Measurements from ENCODE around the gene SH2D3A.
"Not testable (repeated sequence)": the region's sequence is repeated elsewhere in the genome, so short reads cannot be mapped to it uniquely, and the experiment has no call there.

The SH2D3A gene

DNA sequence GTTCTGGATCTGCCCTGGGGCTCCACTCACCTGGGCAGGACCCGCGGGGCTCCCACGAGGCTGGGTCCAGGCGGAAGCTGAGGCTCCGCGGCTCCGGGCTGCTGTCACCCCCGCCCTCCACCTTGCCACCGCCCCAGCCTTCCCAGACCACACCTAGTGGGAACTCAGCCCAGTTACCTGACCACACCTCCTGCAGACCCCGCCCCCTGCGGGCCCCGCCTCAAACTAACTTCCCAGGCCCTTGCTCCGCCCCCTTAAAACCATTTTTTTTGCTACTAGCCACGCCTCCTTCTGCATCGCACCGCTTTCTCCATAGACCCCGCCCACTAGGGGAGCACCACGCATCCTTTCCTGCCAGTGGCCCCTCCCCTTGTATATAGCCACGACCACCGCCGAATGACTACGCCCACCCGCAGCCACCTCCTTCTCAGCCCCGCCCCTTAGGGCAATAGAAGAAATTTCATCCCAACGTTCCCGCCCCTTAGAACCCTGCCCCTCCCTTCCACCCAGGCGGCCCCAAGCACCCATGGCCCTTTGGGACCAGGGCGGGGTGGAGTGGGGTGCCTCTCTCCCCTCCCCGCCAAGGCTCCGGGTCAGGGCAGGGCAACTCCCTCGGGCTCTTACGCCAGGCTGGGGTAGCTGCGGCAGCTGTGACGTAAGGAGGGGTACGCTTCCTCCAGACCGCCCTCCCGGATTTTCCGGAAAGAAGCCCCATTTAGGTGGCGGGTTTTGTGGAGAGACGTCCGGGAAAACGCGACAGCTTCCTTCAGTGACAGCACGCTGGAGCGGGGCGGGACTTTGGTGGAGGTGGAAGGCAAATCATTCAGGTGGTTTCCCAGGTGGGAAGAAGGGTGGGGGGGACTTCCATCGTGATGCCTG is at the start of gene SH2D3A:
Gene SH2D3A, minus strand, starts transcription at position 79 of the 879 bp plus-strand sequence. CDS start 3,687 bp downstream, outside the sequence.
- no peak for DNase-seq (ENCODE audit: low spot score)

DNA sequence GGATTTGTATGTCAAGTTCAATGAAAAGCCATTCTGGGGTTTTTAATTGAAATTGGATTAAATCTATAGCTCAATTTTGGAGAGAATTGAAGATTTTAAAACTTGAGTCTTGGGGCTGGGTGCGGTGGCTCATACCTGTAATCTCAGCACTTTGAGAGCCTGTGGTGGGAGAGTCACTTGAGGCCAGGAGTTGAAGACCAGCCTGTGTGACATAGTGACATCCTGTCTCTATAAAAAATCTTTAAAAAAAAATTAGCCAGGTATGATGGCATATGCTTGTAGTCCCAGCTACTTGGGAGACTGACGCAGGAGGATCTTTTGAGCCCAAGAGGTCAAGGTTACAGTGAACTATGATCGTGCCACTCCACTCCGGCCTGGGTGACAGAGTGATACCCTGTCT is 46.4 kb upstream of the SH2D3A start:
- DNase-seq (ENCODE audit: low spot score) = no peak

DNA sequence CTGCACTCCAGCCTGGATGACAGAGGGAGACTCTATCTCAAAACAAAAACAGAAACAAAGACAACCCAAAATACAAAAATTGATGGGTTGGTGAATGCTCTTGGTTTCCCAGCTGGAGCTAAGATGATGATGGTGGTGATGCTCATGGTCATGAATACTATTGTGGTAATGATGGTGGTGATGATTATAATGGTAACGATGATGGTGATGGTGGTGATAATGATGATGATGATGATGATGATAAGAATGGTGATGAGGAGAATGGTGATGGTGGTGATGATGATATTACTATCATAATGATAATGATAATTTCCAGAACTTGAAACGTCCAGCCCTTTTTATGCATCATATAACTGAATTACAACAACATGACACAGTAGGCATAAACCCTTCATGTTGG is 45.4 kb upstream of the SH2D3A start:
- DNase-seq (ENCODE audit: low spot score) = no peak

GRCh38 chr19:6811906-6812305 is 44.7 kb upstream of the SH2D3A start:
- DNase-seq (ENCODE audit: low spot score) = no peak

GRCh38 chr19:6811378-6811777 is 44.1 kb upstream of the SH2D3A start:
- no peak for DNase-seq (ENCODE audit: low spot score)

- DNase-seq (ENCODE audit: low spot score) = no peak
Observed at GRCh38 chr19:6809262-6809661, 42.0 kb upstream of the SH2D3A start.

DNA sequence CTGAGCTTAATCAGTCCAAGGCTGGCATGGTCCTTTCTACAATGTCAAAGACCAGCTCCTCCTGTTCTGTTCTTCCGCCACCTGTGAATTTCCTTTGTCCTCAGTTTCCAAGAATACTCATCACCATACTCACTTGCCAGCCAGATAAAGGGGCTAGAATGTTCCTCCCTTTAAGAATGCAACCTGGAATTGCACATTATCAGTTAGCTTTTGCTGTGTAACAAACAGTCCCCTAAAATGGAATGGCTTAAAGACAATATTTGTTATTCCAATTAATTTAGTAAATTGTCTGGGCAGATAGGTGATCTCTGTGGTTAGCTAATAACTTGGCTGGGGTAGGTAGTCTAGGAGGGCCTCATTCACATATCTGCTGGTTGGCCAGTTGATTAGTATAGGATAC is 41.3 kb upstream of the SH2D3A start:
- DNase-seq (ENCODE audit: low spot score) = no peak

DNA sequence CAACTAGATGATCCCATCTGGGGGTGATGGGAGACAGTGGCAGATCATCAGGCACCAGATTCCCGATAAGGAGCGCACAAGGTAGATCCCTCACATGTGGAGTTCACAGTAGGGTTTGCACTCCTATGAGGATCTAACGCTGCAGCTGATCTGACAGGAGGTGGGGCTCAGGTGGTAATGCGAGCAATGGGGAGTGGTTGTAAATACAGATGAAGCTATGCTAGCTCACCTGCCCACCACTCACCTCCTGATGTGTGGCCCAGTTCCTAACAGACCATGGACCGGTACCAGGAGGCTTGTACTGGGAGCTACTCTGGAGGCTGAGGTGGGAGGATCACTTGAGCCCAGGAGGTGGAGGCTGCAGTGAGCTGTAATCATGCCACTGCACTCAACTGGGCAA is 40.1 kb upstream of the SH2D3A start:
- no peak for DNase-seq (ENCODE audit: low spot score)

- no peak for DNase-seq (ENCODE audit: low spot score)
Observed at GRCh38 chr19:6806488-6806887, 39.3 kb upstream of the SH2D3A start.

GRCh38 chr19:6803036-6803404 is 35.8 kb upstream of the SH2D3A start:
- DNase-seq (ENCODE audit: low spot score) = no peak

- no peak for DNase-seq (ENCODE audit: low spot score)
Observed at GRCh38 chr19:6802336-6803035, 35.3 kb upstream of the SH2D3A start.

DNA sequence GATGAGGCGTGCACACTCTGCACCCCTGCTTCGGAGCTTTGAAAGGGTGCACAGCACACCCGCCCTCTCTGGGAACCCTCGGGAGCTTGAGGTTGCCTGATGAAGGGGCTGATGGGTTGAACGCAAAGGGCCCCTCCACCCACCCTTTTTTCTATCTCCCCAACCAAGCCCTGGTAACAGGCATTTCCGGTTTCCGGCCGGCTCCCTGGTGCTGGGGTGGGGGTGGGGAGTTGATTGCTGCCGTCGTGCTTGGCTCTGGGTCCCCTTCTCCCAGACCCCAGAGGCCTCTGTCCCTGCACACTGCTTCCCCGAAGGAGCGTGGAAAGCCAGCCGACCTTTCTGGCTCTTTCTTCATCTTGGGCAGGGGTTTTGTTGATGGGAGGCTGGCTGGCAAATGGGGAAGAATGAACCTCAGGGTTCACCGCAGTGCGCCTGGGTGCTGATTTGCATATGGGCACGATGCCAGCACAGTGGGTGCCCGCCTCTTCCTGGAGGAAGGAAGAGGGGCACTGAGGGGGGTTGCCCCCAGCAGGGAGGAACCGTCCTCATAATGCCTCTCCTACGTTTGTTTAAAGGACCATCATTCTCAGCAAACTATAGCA is 34.4 kb upstream of the SH2D3A start:
- no peak for DNase-seq (ENCODE audit: low spot score)

- DNase-seq (ENCODE audit: low spot score) = no peak
Observed at GRCh38 chr19:6800991-6801484, 33.8 kb upstream of the SH2D3A start.

- DNase-seq (ENCODE audit: low spot score) = not testable (repeated sequence)
Observed at GRCh38 chr19:6800160-6800790, 33.0 kb upstream of the SH2D3A start.

DNA sequence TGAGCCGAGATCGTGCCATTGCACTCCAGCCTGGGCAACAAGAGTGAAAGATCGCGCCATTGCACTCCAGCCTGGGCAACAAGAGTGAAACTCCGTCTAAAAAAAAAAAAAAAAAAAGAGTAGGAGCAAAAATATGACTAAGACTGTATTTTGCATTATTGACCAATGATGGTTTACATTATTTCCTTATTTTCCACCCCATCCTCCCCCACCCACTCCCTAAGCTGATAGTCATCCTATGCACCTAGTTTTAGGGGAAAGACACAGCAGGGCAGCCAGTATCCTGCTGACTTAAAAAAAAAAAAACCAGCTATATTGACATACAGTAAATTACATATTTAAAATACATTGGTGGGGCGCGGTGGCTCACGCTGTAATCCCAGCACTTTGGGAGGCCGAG is 30.4 kb upstream of the SH2D3A start:
- DNase-seq (ENCODE audit: low spot score) = no peak

DNA sequence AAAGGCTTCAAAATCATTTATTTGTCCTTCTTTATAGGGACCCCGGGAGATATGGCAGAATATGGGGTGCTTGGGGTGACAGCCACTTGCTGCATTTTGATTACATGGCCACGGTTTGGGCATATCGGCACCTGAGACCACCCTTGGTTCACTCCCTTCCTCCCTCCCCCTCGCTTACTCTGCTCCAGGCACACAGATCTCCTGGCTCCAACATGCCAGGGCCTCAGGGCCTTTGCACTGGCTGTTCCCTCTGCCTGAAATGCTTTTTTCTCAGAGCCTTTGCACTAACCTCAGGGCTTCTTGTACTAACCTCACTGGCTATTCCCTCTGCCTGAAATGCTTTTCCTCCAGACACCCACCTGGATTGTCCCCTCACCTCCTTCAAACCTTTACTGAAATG is 29.0 kb upstream of the SH2D3A start:
- no peak for DNase-seq (ENCODE audit: low spot score)

DNA sequence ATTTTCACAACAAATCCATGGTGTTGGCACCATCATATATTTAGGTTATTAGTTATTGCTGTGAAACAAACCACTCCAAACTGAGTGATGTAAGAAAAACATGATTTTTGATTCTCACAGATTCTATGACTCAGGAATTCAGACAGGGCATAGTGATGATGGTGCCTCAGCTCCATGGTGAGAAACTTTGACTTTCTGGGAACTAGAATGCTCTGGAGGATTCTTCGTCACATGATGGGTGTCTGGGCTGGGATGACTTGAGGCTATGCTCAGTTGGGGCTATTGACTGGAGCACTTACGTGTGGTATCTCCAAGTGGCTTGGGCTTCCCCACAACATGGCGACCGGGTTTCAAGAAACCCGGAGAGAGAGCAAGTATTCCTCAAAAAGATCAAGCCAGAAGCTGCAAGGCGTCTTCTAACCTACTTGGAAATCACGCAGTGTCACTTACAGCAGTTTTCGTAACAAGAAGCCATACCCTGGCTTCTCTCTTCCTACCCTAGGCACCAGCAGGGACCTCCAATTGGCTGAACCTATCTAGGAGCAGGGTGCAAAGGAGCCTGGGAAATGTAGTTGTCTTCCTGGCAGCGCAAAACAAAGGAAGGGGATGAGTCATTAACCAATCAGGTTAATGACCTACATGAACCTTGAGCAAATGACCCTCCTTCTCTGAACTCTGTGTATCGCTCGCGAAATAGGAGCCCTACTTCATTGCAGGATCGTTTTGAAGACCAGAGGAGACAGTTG is 27.6 kb upstream of the SH2D3A start:
- no peak for DNase-seq (ENCODE audit: low spot score)

DNA sequence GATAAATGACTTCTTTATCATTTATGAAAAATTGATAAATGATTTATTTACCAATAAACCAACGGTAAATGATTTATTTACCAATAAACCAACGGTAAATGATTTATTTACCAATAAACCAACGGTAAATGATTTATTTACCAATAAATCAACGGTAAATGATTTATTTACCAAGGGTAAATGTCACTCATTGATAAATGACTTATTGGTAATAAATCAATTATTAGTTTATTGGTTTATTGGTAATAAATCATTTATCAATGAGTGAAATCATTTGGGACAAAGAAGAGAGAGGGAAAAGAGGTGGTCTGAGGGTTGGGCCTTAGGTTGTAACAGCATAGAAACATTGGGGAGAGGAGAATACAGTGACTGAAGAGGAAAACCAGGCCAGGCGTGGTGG is 26.7 kb upstream of the SH2D3A start:
- no peak for DNase-seq (ENCODE audit: low spot score)

DNA sequence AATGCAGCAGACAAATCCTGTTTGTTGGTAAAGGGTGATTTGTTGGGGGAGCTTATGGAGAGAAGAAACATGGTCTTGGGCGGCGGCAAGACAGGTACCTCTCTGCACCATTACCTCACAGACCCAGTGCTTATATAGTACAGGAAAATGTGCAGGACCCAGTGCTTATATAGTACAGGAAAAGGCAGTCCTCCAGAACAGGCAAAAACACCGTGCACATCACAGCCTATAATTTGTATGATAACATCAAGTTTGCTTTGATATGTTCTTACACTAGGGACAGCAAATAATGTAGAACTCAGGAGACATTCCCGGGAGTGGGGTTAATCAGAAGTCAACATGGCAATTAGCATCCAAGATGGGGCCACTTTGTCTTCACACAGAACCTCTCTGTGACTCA is 26.2 kb upstream of the SH2D3A start:
- DNase-seq (ENCODE audit: low spot score) = no peak

GRCh38 chr19:6791237-6791636 is 24.0 kb upstream of the SH2D3A start:
- no peak for DNase-seq (ENCODE audit: low spot score)
